Adipocyte (in vitro differentiated cells): Measurements from ENCODE around the gene DUOXA2.
"Not testable (repeated sequence)": the region's sequence is repeated elsewhere in the genome, so short reads cannot be mapped to it uniquely, and the experiment has no call there.

Source experiments
- DNase-seq: peaks from one replicate; pipeline ENCODE4 v3.0.0-alpha.2; 2015; ENCODE audit warnings: low read depth
- H3K27me3 ChIP-seq: replicated peaks from 2 replicates; pipeline ENCODE4 v1.7.0; 2013; ENCODE audit warnings: mild to moderate bottlenecking, low read length, moderate library complexity; ENCODE audit not compliant: control insufficient read depth, insufficient read depth
- H3K36me3 ChIP-seq: 2 replicates; pipeline ENCODE4 v1.7.0; 2013; ENCODE audit warnings: low read length, mild to moderate bottlenecking, moderate library complexity; ENCODE audit not compliant: control insufficient read depth, insufficient read depth, severe bottlenecking
- H3K4me1 ChIP-seq: 2 replicates; pipeline ENCODE4 v1.7.0; 2013; ENCODE audit warnings: mild to moderate bottlenecking, low read length, moderate library complexity; ENCODE audit not compliant: control insufficient read depth, insufficient read depth
- H3K4me3 ChIP-seq: 2 replicates; pipeline ENCODE4 v1.7.0; 2013; ENCODE audit warnings: mild to moderate bottlenecking, low read length, moderate library complexity
- H3K9ac ChIP-seq: 2 replicates; pipeline ENCODE4 v1.7.0; 2013; ENCODE audit warnings: mild to moderate bottlenecking, low read length, moderate library complexity
- H3K9me3 ChIP-seq: 2 replicates; pipeline ENCODE4 v1.7.0; 2013; ENCODE audit warnings: mild to moderate bottlenecking, low read length, moderate library complexity; ENCODE audit not compliant: control insufficient read depth

Gene DUOXA2

DNA sequence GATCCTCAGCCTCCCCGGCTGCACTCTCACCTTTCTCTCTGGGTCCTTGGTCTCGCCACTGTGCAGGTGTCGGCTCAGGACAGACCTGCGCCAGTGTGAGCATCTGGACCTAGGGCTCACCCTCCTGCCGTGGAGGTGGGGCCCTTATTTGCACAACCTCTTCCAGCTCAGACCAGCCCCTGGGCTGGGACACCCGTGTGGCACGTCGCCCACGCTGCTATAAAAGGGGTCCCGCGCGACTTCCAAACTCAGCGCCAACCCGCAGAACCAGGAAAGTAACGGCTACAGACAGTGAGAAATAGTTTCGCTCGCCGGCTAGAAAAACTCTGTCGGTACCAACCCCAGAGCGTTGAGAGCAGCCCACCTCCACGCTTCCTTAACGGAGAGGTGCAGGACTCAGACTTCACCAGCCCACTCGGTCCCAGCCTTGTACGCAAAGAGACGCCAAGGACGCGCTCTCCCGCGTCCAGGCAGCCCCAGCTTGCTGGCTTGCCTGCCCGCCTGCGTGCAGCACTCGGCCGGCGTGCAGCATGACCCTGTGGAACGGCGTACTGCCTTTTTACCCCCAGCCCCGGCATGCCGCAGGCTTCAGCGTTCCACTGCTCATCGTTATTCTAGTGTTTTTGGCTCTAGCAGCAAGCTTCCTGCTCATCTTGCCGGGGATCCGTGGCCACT lies at the start of gene DUOXA2, which contains the start of gene DUOX2:
DUOXA2 (plus strand) TSS at position 251 of the 675 bp plus-strand sequence; CDS start at position 531, 280 bp downstream.
DUOX2 (minus strand) TSS at position 97 of the 675 bp plus-strand sequence. CDS start 761 bp downstream, outside the sequence.
- Histone ChIP-seq H3K36me3 (no peaks in the 10 kb centered on the region), H3K27me3 (peaks cover 77% of the 10 kb centered on the region), H3K4me1 (peaks cover 7% of the 10 kb centered on the region), H3K9ac (no peak within 1 kb of the TSS), H3K9me3 (no peaks in the 10 kb centered on the region), H3K4me3 (no peak within 1 kb of the TSS)
- peak; percentile 31 for DNase-seq

DNA sequence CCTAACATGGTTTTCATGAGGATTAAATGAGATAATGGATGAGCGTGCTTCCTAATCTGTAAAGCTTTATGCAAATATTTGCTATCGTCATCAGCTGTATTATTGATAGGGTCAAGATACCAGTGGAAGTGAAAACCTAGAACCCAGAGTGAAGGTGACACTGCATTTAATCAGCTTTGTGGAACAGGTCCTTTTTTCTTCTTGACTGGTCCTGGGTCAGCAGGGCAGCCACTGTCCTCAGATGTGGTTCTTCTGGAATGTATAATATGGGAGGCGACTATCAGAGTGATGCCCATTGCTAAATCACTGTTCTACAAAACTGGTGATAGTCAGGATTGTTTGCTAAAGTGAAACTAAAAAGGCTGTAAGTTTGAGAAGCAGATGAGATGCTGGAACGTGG lies 49.7 kb upstream of the DUOXA2 start:
- peak; percentile 6 for DNase-seq
- no peaks in the 10 kb centered on the region for H3K36me3 ChIP-seq
- H3K4me1 ChIP-seq: no peaks in the 10 kb centered on the region
- no peak overlapping the region for H3K9ac ChIP-seq
- H3K9me3 ChIP-seq: no peaks in the 10 kb centered on the region
- H3K27me3 ChIP-seq: no peaks in the 10 kb centered on the region
- H3K4me3 ChIP-seq: no peak overlapping the region

DNA sequence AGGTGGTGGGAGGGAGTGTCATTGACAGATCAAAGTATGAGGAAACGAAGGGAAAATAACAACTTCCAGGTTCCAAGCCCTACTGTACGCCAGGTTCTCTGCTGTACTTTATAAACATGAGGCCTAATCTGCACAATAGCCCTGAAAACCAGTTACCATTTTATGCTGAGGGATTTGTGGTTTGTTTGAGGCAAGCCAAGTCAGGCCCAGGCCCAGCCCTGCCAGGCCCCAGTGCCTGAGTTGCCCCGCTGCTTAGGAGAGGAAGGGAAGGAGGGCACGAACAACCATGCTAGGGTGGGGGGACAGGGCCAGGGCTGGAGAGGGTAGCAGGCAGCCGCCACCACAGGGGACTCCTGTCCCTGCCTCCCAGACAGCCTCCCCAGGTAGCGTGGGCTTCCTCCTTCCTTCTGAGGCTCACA lies 44.2 kb upstream of the DUOXA2 start:
- not testable (repeated sequence) for DNase-seq, H3K4me1 ChIP-seq, H3K4me3 ChIP-seq

DNA sequence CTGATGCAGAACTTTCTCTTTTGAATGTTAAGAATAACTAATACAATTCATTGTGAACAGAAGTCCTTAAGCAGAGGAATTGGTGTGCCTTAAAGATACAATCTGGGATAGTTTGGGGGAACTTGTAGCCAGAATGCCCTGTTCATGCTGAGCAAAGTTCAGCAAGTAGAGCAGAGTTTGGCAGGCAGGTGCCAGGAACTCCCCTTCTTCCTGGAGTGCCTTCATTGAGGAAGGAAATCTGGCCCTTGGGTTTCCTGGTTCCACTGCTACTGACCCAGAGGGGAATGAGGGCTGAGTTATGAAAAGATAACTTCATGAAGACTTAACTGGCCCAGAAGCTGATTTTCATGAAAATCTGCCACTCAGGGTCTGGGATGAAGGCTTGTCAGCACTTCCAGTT lies 40.5 kb upstream of the DUOXA2 start:
- not testable (repeated sequence) for H3K4me1 ChIP-seq, H3K4me3 ChIP-seq, H3K9me3 ChIP-seq, H3K27me3 ChIP-seq, H3K36me3 ChIP-seq, H3K9ac ChIP-seq, DNase-seq

More for the DNA sequence above, 44.2 kb upstream of the DUOXA2 start:
- H3K9me3 ChIP-seq, H3K9ac ChIP-seq, H3K36me3 ChIP-seq, H3K27me3 ChIP-seq: not testable (repeated sequence)

DNA sequence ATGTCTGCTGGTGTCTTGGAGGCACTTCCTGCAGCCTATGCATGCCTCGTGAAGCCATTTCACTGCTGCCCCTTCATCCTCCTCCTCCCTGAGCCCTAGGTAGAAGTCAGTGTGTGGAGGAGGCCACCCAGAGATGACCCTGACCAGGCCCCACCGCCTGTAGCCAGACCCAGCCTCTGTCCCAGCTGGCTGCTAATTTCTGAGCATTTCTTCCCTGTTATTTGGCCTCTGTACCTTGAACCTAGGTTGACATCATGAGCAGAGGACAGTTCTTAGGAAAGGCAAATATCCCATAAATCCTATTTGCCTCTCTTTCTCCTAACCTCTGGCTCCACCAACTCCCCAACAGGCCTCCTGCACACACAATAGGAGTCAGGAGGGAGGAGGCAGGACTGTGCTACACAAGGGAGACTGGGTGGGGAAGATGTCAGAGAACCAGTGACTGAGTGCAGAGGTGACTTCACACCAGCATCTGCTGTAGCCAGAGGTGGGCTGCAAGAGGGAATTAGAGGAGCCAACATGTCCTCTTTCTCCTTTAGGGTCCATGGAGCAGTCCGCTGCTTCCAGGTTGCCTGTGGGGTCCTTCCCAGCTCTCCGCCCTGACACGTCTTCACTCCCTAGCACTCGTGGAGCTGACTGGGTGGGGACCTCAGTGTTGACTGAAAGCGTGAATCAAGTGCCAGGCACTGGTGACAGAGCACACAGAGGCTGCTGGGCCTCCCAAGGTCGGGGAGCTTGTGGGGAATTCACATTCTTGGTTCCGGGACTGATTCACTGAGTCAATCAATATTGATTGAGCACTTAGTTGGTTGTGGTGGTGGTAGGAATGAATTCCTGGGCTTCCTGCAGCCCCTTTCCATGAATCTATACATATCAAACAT lies 38.4 kb upstream of the DUOXA2 start:
- DNase-seq, H3K4me3 ChIP-seq: not testable (repeated sequence)

DNA sequence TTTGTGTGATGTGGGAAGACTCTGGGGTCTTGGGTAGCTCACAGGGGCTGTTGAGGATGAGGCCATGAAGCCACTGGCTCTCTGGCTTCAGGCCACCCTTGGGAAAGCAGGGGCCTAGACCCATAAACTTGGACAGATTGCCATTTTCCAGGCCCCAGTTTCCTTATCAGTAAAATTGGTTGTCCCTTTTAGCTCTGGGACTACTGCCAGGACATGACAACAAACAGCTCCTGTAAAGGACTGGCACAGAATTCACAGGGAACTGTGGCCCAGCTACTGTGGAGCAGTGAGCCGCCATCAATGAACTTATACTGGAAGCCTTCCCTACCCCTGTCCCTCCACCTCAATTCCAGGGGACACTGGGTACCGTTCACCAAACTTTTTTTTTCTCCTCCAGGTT lies 36.7 kb upstream of the DUOXA2 start:
- H3K4me3 ChIP-seq: not testable (repeated sequence)

More for the DNA sequence above, 38.4 kb upstream of the DUOXA2 start:
- not testable (repeated sequence) for H3K9me3 ChIP-seq, H3K9ac ChIP-seq, H3K4me1 ChIP-seq, H3K36me3 ChIP-seq, H3K27me3 ChIP-seq

DNA sequence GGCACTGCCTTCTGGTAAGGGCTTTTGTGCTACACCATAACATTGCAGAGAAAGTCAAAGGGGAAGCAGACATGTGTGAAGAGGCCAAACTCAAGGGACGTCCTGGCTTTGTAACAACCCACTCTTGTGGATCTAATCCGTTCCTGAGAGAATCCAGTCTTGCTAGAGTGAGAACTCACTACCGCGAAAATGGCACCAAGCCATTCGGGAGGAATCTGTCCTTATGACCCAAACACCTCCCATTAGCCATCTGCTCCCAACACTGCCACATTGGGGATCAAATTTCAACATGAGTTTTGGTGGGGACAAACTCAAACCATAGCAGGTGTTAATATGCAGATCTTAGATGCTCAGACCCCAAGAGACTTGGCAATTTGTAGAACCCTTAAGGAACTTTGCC lies 34.9 kb upstream of the DUOXA2 start:
- DNase-seq, H3K4me3 ChIP-seq, H3K9ac ChIP-seq, H3K36me3 ChIP-seq, H3K4me1 ChIP-seq, H3K27me3 ChIP-seq, H3K9me3 ChIP-seq: not testable (repeated sequence)

More for the DNA sequence above, 36.7 kb upstream of the DUOXA2 start:
- not testable (repeated sequence) for H3K9me3 ChIP-seq, H3K4me1 ChIP-seq, H3K27me3 ChIP-seq, H3K36me3 ChIP-seq, H3K9ac ChIP-seq, DNase-seq

DNA sequence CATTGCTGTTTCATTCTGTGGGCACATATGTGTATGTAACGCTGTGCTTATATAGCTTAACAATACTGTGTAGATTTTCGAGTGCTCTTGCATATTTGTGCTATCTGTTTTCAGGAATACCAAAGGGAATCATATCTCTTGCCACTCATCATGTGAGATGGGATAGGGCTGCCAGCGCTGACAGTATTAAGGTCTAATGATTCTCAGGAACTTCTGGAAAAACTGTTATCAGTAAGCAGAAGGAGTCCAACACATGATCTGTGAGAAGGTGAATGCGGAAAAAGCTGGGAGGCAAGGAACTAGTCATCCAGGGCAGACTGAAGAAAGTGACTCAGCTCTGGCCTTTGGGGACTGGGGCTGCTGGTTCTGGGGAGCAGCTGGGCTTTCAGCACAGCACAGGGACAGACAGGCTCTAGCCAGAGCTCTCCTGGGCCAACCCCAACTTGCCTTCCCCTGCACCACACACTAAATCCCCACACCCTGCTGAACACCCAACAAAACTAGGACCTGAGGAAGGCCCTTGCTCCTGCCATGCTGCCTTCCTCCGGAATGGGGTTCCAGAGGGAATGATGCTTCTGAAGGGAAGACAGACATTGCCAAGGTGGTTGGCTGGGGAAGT lies 34.4 kb upstream of the DUOXA2 start:
- not testable (repeated sequence) for H3K9me3 ChIP-seq, H3K4me3 ChIP-seq, DNase-seq, H3K4me1 ChIP-seq, H3K27me3 ChIP-seq, H3K9ac ChIP-seq, H3K36me3 ChIP-seq

DNA sequence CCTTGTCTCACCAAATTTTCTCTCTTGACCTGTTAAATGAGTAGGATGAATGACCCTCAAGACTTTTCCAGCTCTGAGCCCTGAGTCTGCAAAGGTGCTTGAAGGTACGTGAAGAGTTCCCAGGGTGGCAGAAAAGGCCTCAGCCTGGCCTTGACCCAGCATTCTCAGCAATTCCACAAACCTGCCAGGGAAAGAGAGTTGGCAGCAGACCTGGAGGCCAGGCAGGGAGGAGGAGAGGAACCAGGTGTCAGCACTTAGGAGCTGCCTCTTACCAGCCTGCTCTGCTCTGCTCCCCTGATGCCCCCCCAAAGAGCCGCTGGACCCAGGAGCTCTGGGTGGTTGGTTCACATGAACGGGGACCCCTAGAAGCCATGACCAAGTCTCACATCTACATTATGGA lies 33.5 kb upstream of the DUOXA2 start:
- not testable (repeated sequence) for H3K27me3 ChIP-seq, H3K4me1 ChIP-seq, H3K9ac ChIP-seq, DNase-seq, H3K4me3 ChIP-seq, H3K36me3 ChIP-seq, H3K9me3 ChIP-seq

DNA sequence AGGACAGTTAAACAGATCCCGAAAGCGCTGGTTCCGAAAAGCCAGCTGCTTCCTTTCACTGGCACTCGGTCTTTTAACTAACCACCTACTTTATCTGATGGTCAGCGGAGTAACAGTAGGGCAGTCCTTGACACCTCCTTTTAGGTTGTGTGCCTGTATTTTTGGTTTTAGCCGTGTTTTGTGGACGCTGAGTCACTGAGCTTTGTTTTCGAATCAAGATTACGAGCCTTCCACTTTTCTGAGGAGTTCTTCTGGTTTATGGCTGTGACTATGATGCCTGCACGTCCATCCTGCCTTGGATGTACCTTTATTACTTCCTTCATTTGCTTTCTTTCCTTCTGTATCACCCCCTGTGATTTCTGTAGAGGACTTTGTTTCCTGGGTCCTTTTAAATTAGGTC lies 31.7 kb upstream of the DUOXA2 start:
- not testable (repeated sequence) for DNase-seq

DNA sequence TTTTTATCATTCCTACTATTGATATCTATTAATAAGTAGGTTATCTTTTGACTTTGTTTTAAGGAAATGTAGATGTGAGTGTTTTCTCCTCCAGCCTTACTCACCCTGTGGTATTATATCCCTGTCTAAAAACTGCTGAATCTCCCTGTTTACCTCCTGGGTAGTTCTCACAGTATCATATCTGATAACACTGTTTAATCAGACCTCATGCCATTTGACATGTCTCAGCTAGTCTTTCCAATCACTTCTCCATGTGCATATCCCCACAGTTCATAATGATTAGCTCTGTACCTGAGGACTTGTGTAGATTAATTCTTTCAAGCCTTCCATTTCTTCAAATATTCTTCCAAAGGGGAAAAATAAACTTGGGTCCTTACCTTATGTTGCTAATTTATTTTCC lies 30.9 kb upstream of the DUOXA2 start:
- Histone ChIP-seq H3K27me3 (peaks cover 10% of the 10 kb centered on the region), H3K4me3 (no peak overlapping the region), H3K36me3 (no peaks in the 10 kb centered on the region), H3K9ac (no peak overlapping the region), H3K9me3 (no peaks in the 10 kb centered on the region), H3K4me1 (no peaks in the 10 kb centered on the region)
- DNase-seq: no peak

More for the DNA sequence above, 31.7 kb upstream of the DUOXA2 start:
- not testable (repeated sequence) for H3K4me3 ChIP-seq, H3K4me1 ChIP-seq, H3K9ac ChIP-seq, H3K9me3 ChIP-seq, H3K27me3 ChIP-seq, H3K36me3 ChIP-seq
